NCI-H1930 (cell line): Measurements from ENCODE around the gene SIK2.
A peak's percentile ranks its signal among the peaks of the same experiment; 100 is the strongest.

Source experiments
- DNase-seq, 2 experiments: peaks; one replicate each; lab custom pipeline; 2025; lab: John Stamatoyannopoulos, UW

Gene SIK2

DNA sequence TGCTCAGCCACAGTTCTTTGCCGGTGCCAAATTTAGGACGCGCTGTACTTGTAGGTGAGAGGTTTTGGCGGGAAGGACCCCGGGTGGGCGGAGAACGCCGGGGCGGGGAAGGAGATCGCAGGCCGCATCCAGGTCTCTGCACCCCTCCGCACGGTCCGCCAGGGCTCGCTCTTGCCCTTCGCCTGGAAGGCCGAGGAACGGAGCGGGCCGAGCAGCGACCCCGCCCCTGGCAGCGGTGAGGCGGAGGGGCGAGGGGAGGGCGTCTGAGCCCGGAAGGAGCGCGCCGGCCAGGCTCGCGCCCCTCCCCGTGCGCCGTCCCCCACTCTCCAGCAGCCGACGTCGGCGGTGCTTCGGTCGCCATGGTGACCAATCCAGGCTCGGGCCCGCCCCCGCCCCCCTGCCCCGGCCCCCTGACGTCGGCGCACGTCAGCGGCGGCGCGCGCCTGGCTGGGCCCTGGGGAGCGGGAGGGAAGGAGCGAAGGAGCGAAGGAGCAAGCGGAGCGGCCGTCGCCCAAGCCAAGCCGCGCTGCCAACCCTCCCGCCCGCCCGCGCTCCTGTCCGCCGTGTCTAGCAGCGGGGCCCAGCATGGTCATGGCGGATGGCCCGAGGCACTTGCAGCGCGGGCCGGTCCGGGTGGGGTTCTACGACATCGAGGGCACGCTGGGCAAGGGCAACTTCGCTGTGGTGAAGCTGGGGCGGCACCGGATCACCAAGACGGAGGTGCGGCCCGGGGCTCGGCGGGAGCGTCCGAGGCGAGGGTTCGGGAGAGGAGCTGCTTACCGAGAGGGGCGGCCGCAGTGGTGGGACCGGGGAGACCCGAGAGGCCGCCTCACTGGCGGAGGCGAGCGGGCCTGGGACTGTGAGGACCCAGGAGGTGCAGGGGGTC is at the start of gene SIK2:
Gene SIK2, plus strand, starts transcription at position 471 of the 886 bp plus-strand sequence. Its CDS starts 115 bp downstream, at position 586.
- DNase-seq = peak; percentile 91 to 95

- no peak for DNase-seq
Measured at GRCh38 chr11:111554532-111554931, 47.7 kb upstream of the SIK2 start.

- no peak for DNase-seq
Measured at GRCh38 chr11:111555255-111555654, 47.0 kb upstream of the SIK2 start.

DNA sequence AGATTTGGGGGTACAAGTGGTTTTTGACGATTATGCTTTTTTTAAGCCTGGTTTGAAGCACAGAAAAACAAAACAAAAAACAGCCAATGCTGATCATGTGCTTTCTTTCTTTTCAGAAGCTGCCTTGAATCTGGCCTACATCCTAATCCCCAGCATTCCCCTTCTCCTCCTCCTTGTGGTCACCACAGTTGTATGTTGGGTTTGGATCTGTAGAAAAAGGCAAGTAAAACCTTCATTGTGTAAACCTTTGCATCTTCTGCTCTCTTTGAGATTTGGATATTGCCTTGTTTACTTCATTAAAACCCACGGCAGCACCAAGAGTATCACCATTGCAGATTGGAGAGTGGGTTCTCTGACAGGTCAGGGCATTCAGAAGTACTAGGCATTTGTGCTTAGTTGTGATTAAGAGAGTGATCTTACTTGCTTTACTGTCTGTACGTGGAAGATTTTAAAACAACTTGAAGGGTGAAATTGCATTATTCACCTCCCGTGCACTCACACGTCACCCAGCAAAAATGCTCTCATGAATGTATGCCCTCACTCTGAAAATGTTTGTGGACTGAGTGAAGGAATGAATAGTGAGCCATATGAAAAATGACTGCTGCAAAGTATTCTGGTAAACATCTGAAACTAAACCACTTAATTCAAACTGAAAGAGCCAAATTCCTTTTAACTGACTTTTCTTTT is 44.7 kb upstream of the SIK2 start:
- DNase-seq = no peak

DNA sequence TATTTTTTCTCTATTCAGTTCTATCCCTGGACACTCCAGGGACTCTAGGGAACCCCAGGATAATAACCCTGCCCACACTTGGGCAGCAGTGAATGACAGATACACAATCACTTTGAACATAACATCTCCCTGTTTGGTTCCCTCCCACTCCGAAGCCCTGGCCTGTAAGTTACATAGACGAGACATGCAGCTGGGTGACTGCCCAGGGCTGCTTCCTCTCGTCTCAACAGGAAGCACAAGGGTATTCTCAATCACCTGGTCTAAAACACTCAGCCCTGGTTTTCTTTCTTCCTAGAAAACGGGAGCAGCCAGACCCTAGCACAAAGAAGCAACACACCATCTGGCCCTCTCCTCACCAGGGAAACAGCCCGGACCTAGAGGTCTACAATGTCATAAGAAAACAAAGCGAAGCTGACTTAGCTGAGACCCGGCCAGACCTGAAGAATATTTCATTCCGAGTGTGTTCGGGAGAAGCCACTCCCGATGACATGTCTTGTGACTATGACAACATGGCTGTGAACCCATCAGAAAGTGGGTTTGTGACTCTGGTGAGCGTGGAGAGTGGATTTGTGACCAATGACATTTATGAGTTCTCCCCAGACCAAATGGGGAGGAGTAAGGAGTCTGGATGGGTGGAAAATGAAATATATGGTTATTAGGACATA is 42.3 kb upstream of the SIK2 start:
- no peak for DNase-seq

GRCh38 chr11:111560800-111561199 is 41.4 kb upstream of the SIK2 start:
- no peak for DNase-seq

DNA sequence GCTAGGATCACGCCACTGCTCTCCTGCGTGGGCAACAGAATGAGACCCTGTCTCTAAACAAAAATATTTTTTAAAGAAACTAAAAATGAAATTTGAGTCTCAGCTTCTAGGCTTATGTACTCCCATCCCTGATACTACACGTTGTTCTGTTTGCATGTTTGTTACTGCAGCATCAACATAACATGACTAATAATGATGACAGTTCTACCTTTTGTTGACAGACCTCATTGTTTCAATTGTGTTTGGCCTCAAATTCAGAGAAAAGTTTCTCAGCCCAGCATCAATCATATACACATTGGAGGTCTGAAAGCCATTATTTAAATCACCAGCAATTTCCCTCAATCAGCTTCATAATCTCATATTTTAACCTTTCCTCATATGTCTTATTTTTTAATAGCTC is 40.9 kb upstream of the SIK2 start:
- no peak for DNase-seq

DNA sequence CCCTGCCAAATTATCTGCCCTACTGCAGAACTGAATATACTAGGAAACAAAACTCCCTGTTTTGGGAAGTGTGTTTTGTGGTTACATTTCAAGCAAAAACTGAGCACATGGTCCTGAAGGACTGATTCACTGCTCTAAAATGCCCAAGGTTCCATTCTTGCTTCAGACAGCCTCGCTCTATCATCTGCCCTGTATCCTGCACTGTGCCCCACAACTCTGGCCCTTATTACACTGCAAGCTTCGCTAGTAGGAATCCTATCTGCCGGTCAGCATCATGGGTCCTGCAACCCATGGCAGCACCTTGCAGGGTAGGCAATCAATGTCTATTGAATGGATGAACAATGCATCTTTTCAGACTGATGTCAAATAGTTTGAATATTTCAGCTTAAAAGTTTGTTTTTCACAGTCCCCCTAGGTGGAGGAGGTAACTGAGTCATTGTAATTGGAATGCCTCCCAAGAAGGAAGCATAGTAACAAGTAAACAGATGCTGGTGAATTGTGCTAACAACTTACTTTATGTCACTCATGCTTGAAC is 40.4 kb upstream of the SIK2 start:
- DNase-seq = no peak

GRCh38 chr11:111562692-111563389 is 39.4 kb upstream of the SIK2 start:
- DNase-seq = no peak

GRCh38 chr11:111565114-111565720 is 37.0 kb upstream of the SIK2 start:
- peak in 1 of 2 experiments; percentile 45 for DNase-seq

DNA sequence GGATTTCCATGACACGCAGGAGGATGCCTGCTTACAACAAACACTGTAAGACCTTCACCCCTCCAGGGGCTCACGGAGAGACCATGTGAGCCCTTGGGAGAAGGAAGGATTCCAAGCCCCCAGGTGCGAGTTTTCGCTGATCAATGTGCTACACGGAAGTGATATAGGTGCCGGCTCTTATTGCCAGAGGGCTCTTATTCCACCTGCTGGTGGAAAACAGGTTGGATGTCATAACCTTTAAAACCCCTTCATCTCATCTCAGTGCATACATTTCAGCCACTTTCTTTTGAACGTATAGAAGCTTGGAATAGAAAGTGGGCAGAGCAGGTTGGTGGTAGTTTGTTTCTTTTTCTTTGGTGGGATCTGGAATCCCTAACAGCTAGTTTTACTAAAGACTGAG is 35.9 kb upstream of the SIK2 start:
- DNase-seq = no peak

DNA sequence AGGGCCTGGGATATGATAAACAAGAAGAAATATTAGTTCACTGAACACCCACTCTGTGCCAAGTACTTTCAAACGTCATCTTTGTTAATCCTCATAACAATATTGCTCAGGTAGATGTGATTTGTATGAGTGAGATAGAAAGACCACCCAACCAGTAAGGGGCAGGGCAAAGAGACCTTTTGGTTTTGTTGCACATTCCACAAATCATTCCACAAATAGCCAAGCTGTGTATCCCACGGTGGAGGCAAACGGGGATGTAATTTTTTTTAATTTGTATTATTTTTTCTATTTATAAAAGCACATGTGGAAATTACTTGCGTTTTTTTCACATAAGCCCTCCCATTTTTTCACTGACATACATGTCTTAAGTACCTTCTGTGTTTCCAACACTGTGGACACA is 32.8 kb upstream of the SIK2 start:
- DNase-seq = no peak

DNA sequence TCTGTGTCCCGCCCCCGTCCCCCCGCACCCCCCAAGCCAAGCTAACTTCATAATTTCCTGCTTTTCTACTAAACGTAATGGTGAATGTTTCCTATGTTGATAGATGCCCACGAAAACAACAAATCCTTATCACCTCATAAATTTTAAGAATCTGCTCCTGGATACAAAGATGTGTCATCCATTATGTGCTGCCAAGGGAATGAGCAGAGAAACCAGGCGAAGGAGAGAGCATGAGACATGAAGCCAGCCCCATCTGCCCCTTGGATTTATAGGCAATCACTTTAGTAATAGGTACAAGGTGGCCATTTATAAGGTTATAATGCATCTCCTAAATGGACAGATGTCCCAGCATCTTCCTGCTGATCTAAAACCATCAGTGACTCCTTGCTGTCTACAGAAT is 31.5 kb upstream of the SIK2 start:
- DNase-seq = no peak

- DNase-seq = no peak
Measured at GRCh38 chr11:111571829-111572501, 30.3 kb upstream of the SIK2 start.

- DNase-seq = no peak
Measured at GRCh38 chr11:111572581-111572980, 29.7 kb upstream of the SIK2 start.

GRCh38 chr11:111573821-111574249 is 28.4 kb upstream of the SIK2 start:
- DNase-seq = no peak

DNA sequence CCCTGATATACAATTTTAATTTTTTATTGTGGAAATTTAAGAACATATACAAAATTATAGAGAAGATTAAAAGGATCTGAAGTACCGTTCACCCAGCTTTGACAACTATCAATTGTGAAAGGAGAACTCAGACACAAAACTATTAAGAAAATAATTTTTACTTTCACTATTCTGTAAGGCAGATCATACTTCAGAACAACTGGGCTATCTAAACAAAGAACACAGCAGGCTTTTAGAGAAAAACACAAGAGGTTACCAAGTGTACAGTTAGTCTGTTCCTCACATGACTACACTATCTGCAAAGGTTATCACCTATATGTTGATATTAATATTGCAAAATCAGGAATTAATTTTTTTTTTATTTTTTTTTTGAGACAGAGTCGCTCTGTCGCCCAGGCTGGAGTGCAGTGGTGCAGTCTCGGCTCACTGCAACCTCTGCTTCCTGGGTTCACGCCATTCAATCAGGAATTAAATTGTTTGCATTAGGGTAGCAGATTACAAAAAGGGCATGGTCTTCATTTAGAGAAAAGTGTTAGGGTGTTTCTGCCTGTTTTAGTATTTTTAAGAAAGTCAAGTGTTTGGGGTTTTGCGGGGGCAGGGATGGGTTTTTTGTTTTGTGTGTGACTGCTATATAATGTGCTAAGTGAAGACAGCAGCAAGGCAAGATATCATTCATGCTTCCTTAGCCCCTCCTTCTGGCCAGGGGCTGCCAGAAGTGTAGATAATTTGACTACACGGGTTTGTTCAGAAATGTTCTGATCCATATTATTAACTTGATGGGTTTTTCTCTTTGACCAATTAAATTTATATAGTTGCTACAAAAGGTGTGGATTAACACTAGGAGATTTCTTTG is 27.6 kb upstream of the SIK2 start:
- no peak for DNase-seq

- no peak for DNase-seq
Measured at GRCh38 chr11:111575740-111576139, 26.5 kb upstream of the SIK2 start.

DNA sequence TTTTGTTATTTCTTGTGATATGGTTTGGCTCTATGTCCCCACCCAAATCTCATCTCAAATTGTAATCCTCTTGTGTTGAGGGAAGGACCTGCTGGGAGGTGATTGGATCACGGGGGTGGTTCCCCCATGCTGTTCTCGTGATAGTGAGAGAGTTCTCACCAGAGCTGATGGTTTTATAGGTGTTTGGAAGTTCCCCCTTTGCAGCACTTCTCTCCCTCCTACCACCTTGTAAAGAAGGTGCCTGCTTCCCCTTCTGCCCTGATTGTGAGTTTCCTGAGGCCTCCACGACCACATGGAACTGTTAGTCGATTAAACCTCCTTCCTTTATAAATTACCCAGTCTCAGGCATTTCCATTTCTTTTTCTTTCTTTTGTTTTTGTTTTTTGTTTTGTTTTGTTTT is 24.4 kb upstream of the SIK2 start:
- no peak for DNase-seq

- DNase-seq = no peak
Measured at GRCh38 chr11:111581341-111581740, 20.9 kb upstream of the SIK2 start.
